ENCODE results near the gene PLK2. TPM values are rescaled to one million over a fixed set of nuclear protein-coding genes. Genes with fewer than 3 reads are reported as not detected.

Gene PLK2
- total RNA-seq, 1 donor from 2014 or later = 10.9 TPM

GRCh38 chr5:58454025-58454424 is 5.9 kb downstream of the PLK2 start:
- DNase-seq = no peak
- Mint-ChIP-seq H3K4me1 (peaks cover 5% of the 10 kb centered on the region), H3K36me3 (ENCODE audit: low read depth) (peaks cover 25% of the 10 kb centered on the region), H3K27ac (no peak overlapping the region), H3K27me3 (no peaks in the 10 kb centered on the region), H3K4me3 (no peak overlapping the region), H3K9me3 (no peaks in the 10 kb centered on the region)
- no peak for TF ChIP-seq CTCF (IDR thresholded peaks at IDR 0.05)
- CTCF ChIA-PET = no interaction called here
- ATAC-seq (ENCODE audit: low read depth) = no peak
- POLR2A ChIA-PET = no interaction called here
- intact Hi-C loops (cut with micrococcal nuclease) = no loop called here

DNA sequence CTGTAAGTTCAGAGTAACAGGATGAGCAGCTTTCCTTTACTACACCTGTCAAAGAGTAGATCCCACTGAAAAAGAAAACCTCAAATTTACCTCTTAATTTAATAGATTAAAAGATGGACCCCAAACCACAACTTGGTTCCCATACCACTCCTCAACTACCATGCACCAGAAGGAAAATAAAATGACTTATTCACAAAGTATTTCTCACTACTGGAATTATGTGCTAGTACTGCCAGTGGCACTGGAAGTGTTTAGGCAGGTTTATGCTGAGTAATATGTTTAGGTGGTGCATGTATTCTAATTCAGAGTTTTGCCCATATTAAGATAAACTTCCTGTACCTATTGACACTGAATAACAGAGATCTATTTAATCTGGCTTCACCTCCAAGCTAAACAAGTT is 6.6 kb downstream of the PLK2 start:
- no peaks in the 10 kb centered on the region for H3K9me3 Mint-ChIP-seq
- no peaks in the 10 kb centered on the region for H3K27me3 Mint-ChIP-seq
- intact Hi-C loops (cut with micrococcal nuclease) = no loop called here
- TF ChIP-seq CTCF (IDR thresholded peaks at IDR 0.05) = no peak
- ATAC-seq (ENCODE audit: low read depth) (no peak), DNase-seq (no peak)
- POLR2A ChIA-PET = no interaction called here
- peaks cover 25% of the 10 kb centered on the region for H3K36me3 Mint-ChIP-seq (ENCODE audit: low read depth)
- H3K4me3 Mint-ChIP-seq = no peak overlapping the region
- H3K27ac Mint-ChIP-seq = no peak overlapping the region
- CTCF ChIA-PET = no interaction called here
- no peaks in the 10 kb centered on the region for H3K4me1 Mint-ChIP-seq

DNA sequence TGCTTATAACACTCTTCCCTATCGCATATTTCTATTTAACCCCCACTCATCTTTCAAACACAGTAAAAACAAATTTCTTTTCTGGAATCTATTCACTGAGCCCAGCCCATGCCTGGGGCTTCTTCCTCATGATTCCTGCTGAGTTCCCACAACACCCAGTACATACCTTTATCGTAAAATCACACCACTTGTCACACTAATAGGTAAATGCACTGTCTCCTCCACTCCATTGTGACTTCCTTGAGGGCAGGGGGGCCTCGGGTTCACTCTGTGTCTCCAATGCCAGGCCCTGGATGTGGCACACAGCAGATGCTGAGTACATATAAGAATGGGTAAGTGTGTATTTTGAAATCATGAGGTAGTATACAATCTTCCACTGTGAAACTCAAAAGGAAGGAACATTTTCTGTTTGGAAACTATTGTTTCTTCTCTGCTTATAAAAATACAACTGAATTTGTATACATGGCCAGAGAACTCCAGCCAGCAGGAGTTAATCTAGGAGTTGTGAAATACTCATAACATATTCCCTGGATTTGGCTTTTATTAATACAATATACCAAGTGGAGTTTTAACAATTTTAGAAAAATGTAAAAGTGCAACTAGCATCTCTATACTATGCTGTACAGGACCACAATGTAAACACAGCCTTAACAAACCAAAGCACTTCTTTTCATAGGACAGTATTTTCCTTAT is 7.2 kb downstream of the PLK2 start:
- Mint-ChIP-seq H3K4me3 (no peak overlapping the region), H3K36me3 (ENCODE audit: low read depth) (peaks cover 25% of the 10 kb centered on the region), H3K27me3 (no peaks in the 10 kb centered on the region), H3K27ac (no peak overlapping the region), H3K9me3 (no peaks in the 10 kb centered on the region), H3K4me1 (no peaks in the 10 kb centered on the region)
- ATAC-seq (ENCODE audit: low read depth) (no peak), DNase-seq (no peak)
- TF ChIP-seq CTCF (IDR thresholded peaks at IDR 0.05) = no peak
- intact Hi-C loops (cut with micrococcal nuclease) = no loop called here
- ChIA-PET CTCF (no interaction called here), POLR2A (no interaction called here)

GRCh38 chr5:58451732-58452565 is 7.9 kb downstream of the PLK2 start:
- no peak for ATAC-seq (ENCODE audit: low read depth)
- POLR2A ChIA-PET = no interaction called here
- intact Hi-C loops (cut with micrococcal nuclease) = no loop called here
- Mint-ChIP-seq H3K27me3 (no peaks in the 10 kb centered on the region), H3K9me3 (no peaks in the 10 kb centered on the region), H3K4me3 (no peak overlapping the region), H3K36me3 (ENCODE audit: low read depth) (peaks cover 22% of the 10 kb centered on the region), H3K27ac (no peak overlapping the region), H3K4me1 (no peaks in the 10 kb centered on the region)
- no peak for DNase-seq
- CTCF ChIA-PET = no interaction called here
- no peak for TF ChIP-seq CTCF (IDR thresholded peaks at IDR 0.05)

GRCh38 chr5:58450811-58451629 is 8.9 kb downstream of the PLK2 start:
- ChIA-PET POLR2A (no interaction called here), CTCF (no interaction called here)
- Mint-ChIP-seq H3K4me3 (no peak overlapping the region), H3K36me3 (ENCODE audit: low read depth) (peaks cover 17% of the 10 kb centered on the region), H3K4me1 (no peaks in the 10 kb centered on the region), H3K27ac (no peak overlapping the region), H3K27me3 (no peaks in the 10 kb centered on the region), H3K9me3 (no peaks in the 10 kb centered on the region)
- no peak for TF ChIP-seq CTCF (IDR thresholded peaks at IDR 0.05)
- intact Hi-C loops (cut with micrococcal nuclease) = no loop called here
- ATAC-seq (ENCODE audit: low read depth) (no peak), DNase-seq (no peak)
